OCI-LY1 (cell line): ENCODE results near the gene KHDC4.

ENCODE experiments used
- EZH2 ChIP-seq: fragments of 200-600 bp; sonication (generic), shearing (Covaris generic); IDR thresholded peaks from 2 replicates; pipeline ENCODE4 v1.8.0; 2017; ENCODE audit warnings: borderline replicate concordance, mixed run types, mild to moderate bottlenecking, antibody characterized with exemption, low read length, moderate library complexity, mixed read lengths
- TF ChIP-seq, protein P1 (sequence below): fragments of 200-600 bp; sonication (generic), shearing (Covaris generic); IDR thresholded peaks from 2 replicates; pipeline ENCODE4 v1.5.1; 2017; ENCODE audit warnings: mild to moderate bottlenecking, antibody characterized with exemption, low read length, moderate library complexity, mixed read lengths

GRCh38 chr1:155954645-155955044, 20.4 kb upstream of the KHDC4 start:
- TF ChIP-seq, protein P1, sequence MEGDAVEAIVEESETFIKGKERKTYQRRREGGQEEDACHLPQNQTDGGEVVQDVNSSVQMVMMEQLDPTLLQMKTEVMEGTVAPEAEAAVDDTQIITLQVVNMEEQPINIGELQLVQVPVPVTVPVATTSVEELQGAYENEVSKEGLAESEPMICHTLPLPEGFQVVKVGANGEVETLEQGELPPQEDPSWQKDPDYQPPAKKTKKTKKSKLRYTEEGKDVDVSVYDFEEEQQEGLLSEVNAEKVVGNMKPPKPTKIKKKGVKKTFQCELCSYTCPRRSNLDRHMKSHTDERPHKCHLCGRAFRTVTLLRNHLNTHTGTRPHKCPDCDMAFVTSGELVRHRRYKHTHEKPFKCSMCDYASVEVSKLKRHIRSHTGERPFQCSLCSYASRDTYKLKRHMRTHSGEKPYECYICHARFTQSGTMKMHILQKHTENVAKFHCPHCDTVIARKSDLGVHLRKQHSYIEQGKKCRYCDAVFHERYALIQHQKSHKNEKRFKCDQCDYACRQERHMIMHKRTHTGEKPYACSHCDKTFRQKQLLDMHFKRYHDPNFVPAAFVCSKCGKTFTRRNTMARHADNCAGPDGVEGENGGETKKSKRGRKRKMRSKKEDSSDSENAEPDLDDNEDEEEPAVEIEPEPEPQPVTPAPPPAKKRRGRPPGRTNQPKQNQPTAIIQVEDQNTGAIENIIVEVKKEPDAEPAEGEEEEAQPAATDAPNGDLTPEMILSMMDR, result no peak
- TF ChIP-seq EZH2, result no peak
